Measurements from ENCODE around the gene SEMA5A.

Gene SEMA5A

GRCh38 chr5:9483243-9483642, 62.6 kb downstream of the SEMA5A start:
- no peak for DNase-seq

- no peak for DNase-seq
These were observed 63.5 kb downstream of the SEMA5A start for GRCh38 chr5:9482381-9482780.

- no peak for DNase-seq
These were observed 65.4 kb downstream of the SEMA5A start for GRCh38 chr5:9480499-9480898.

- DNase-seq: no peak
These were observed 65.9 kb downstream of the SEMA5A start for GRCh38 chr5:9479990-9480389.

- DNase-seq: no peak
These were observed 66.5 kb downstream of the SEMA5A start for GRCh38 chr5:9479361-9479760.

- no peak for DNase-seq
These were observed 68.3 kb downstream of the SEMA5A start for GRCh38 chr5:9477537-9477936.

GRCh38 chr5:9474219-9475002, 71.5 kb downstream of the SEMA5A start:
- no peak for DNase-seq

- DNase-seq: no peak
These were observed 72.3 kb downstream of the SEMA5A start for GRCh38 chr5:9473624-9474023.

GRCh38 chr5:9470410-9470809, 75.5 kb downstream of the SEMA5A start:
- DNase-seq: no peak

- peak in 5 of 58 donors; percentile 11 to 50 (median 22) for DNase-seq
These were observed 77.9 kb downstream of the SEMA5A start for GRCh38 chr5:9468060-9468388.

- peak in 1 of 58 donors; percentile 7 for DNase-seq
These were observed 78.4 kb downstream of the SEMA5A start for GRCh38 chr5:9467199-9468059.

- no peak for DNase-seq
These were observed 79.2 kb downstream of the SEMA5A start for GRCh38 chr5:9466697-9467096.

GRCh38 chr5:9464478-9464877, 81.4 kb downstream of the SEMA5A start:
- DNase-seq: no peak

- DNase-seq: no peak
These were observed 83.8 kb downstream of the SEMA5A start for GRCh38 chr5:9462109-9462508.

- no peak for DNase-seq
These were observed 84.8 kb downstream of the SEMA5A start for GRCh38 chr5:9460885-9461645.

GRCh38 chr5:9456435-9457042, 89.3 kb downstream of the SEMA5A start:
- no peak for DNase-seq

GRCh38 chr5:9455826-9456434, 89.9 kb downstream of the SEMA5A start:
- no peak for DNase-seq

- DNase-seq: no peak
These were observed 91.4 kb downstream of the SEMA5A start for GRCh38 chr5:9454491-9454890.

- DNase-seq: no peak
These were observed 91.8 kb downstream of the SEMA5A start for GRCh38 chr5:9454012-9454481.

GRCh38 chr5:9453480-9454011, 92.3 kb downstream of the SEMA5A start:
- no peak for DNase-seq

- no peak for DNase-seq
These were observed 93.7 kb downstream of the SEMA5A start for GRCh38 chr5:9452181-9452580.
